ENCODE results near the gene KRT7. TPM values are rescaled to one million over a fixed set of nuclear protein-coding genes. Genes with fewer than 3 reads are reported as not detected.

KRT7 gene
- total and polyA plus RNA-seq, 2 donors (not counting 1 experiment from before 2014, with no cell fraction given): not detected

DNA sequence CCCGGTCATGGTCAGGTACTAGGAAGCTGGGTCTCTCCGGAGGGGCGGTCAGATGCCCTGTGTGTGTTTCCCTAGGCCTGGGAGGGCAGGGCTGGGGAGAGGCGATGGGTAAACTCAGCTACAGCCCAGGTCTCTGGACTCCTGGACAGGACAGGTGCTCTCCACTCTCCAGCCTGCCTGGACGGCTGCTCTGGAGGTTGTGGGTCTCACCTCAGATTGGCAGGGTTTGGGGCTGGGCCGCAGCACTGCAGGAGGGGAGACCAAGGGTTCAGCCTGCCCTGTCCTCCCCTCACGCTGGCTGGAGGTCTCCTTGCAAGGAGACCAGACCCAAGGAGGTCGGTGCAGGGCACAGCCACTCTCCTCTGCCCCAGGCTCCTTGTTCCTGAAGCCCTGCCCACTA lies 49.1 kb upstream of the KRT7 start:
- POLR2A ChIA-PET: no interaction called here
- Mint-ChIP-seq H3K27me3 (no peaks in the 10 kb centered on the region), H3K27ac (no peak overlapping the region), H3K4me3 (no peak overlapping the region), H3K4me1 (no peaks in the 10 kb centered on the region), H3K9me3 (ENCODE audit: insufficient read depth) (no peaks in the 10 kb centered on the region)
- Histone ChIP-seq H3K79me2 (ENCODE audit: control insufficient read depth, insufficient read depth, low read length) (no peaks in the 10 kb centered on the region), H2AFZ (ENCODE audit: insufficient read depth, low read depth, low read length, poor library complexity, severe bottlenecking) (no peak overlapping the region), H3K9me3 (ENCODE audit: control extremely low read depth in 1 of 3, control insufficient read depth in 2 of 3, insufficient read depth in 1 of 3, low read length in 2 of 3) (no peaks in the 10 kb centered on the region), H3K4me3 (ENCODE audit: control extremely low read depth in 1 of 5, extremely low read depth in 1 of 5, insufficient read depth in 1 of 5, low read depth in 2 of 5, low read length in 4 of 5) (no peak overlapping the region), H3K36me3 (replicated peaks in 1 of 2; ENCODE audit: control extremely low read depth in 1 of 2, control insufficient read depth in 1 of 2, extremely low read depth in 1 of 2, insufficient read depth in 2 of 2, low read length in 1 of 2) (no peaks in the 10 kb centered on the region), H3K4me2 (replicated peaks; ENCODE audit: low read depth, low read length, poor library complexity, severe bottlenecking) (no peak overlapping the region), H3K4me1 (ENCODE audit: control insufficient read depth in 2 of 2, insufficient read depth in 2 of 2, low read length in 2 of 2) (no peaks in the 10 kb centered on the region), H3K27me3 (replicated peaks in 1 of 4; ENCODE audit: control extremely low read depth in 1 of 4, control insufficient read depth in 3 of 4, insufficient read depth in 4 of 4, low read length in 3 of 4) (no peaks in the 10 kb centered on the region), H4K20me1 (ENCODE audit: control insufficient read depth, insufficient read depth, low read length, poor library complexity, severe bottlenecking) (no peaks in the 10 kb centered on the region), H3K9ac (ENCODE audit: low read length) (no peak overlapping the region), H3K27ac (ENCODE audit: low read length in 2 of 2) (no peak overlapping the region)
- TF ChIP-seq EZH2 (IDR thresholded peaks at IDR 0.05; ENCODE audit: borderline replicate concordance, insufficient read depth, low read depth, low read length, poor library complexity, severe bottlenecking): no peak
- CTCF ChIA-PET: no interaction called here
- no peak for DNase-seq
- intact Hi-C loops (cut with micrococcal nuclease): no loop called here
- WGBS (ENCODE audit: insufficient coverage): 83% methylated on average over 8 of the region's 8 CpGs
- no peak for ATAC-seq (ENCODE audit: low read depth)

DNA sequence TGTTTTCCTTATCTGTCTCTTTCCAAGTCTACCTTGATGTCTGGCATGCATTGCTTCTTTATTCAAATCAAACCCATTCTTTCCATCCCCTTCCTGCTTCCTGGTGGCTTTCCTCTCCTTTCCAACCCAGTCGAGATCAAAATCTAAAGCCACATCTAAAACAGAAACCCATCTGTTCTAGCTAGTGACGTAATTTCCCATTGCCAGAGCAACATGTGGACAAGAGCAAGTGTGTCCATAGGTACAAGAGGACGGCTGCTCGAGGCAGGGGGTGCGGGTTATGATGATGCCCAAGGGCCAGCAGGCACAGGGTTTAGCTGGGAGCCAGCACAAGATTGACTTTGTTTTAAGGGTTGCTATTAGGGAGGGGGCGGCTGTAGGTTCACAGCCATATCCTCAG lies 48.2 kb upstream of the KRT7 start:
- TF ChIP-seq, protein P1, sequence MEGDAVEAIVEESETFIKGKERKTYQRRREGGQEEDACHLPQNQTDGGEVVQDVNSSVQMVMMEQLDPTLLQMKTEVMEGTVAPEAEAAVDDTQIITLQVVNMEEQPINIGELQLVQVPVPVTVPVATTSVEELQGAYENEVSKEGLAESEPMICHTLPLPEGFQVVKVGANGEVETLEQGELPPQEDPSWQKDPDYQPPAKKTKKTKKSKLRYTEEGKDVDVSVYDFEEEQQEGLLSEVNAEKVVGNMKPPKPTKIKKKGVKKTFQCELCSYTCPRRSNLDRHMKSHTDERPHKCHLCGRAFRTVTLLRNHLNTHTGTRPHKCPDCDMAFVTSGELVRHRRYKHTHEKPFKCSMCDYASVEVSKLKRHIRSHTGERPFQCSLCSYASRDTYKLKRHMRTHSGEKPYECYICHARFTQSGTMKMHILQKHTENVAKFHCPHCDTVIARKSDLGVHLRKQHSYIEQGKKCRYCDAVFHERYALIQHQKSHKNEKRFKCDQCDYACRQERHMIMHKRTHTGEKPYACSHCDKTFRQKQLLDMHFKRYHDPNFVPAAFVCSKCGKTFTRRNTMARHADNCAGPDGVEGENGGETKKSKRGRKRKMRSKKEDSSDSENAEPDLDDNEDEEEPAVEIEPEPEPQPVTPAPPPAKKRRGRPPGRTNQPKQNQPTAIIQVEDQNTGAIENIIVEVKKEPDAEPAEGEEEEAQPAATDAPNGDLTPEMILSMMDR (IDR thresholded peaks at IDR 0.05): no peak
- TF ChIP-seq EZH2 (IDR thresholded peaks at IDR 0.05; ENCODE audit: borderline replicate concordance, insufficient read depth, low read depth, low read length, poor library complexity, severe bottlenecking): no peak
- intact Hi-C loops (cut with micrococcal nuclease): no loop called here
- no peak overlapping the region for H2AFZ ChIP-seq (ENCODE audit: insufficient read depth, low read depth, low read length, poor library complexity, severe bottlenecking)
- no peaks in the 10 kb centered on the region for H3K36me3 ChIP-seq (replicated peaks in 1 of 2; ENCODE audit: control extremely low read depth in 1 of 2, control insufficient read depth in 1 of 2, extremely low read depth in 1 of 2, insufficient read depth in 2 of 2, low read length in 1 of 2)
- DNase-seq (no peak), ATAC-seq (ENCODE audit: low read depth) (no peak)
- Mint-ChIP-seq H3K27me3 (no peaks in the 10 kb centered on the region), H3K9me3 (ENCODE audit: insufficient read depth) (no peaks in the 10 kb centered on the region), H3K27ac (no peak overlapping the region), H3K4me1 (no peaks in the 10 kb centered on the region), H3K4me3 (no peak overlapping the region)
- POLR2A ChIA-PET: no interaction called here
- no peaks in the 10 kb centered on the region for H3K9me3 ChIP-seq (ENCODE audit: control extremely low read depth in 1 of 3, control insufficient read depth in 2 of 3, insufficient read depth in 1 of 3, low read length in 2 of 3)
- CTCF ChIA-PET: no interaction called here
- no peaks in the 10 kb centered on the region for H3K27me3 ChIP-seq (replicated peaks in 1 of 4; ENCODE audit: control extremely low read depth in 1 of 4, control insufficient read depth in 3 of 4, insufficient read depth in 4 of 4, low read length in 3 of 4)
- no peaks in the 10 kb centered on the region for H4K20me1 ChIP-seq (ENCODE audit: control insufficient read depth, insufficient read depth, low read length, poor library complexity, severe bottlenecking)
- no peak overlapping the region for H3K4me3 ChIP-seq (ENCODE audit: control extremely low read depth in 1 of 5, extremely low read depth in 1 of 5, insufficient read depth in 1 of 5, low read depth in 2 of 5, low read length in 4 of 5)
- no peaks in the 10 kb centered on the region for H3K4me1 ChIP-seq (ENCODE audit: control insufficient read depth in 2 of 2, insufficient read depth in 2 of 2, low read length in 2 of 2)
- WGBS (ENCODE audit: insufficient coverage): 66% methylated on average over 5 of the region's 6 CpGs
- H3K79me2 ChIP-seq (ENCODE audit: control insufficient read depth, insufficient read depth, low read length): no peaks in the 10 kb centered on the region
- H3K4me2 ChIP-seq (replicated peaks; ENCODE audit: low read depth, low read length, poor library complexity, severe bottlenecking): no peak overlapping the region
- no peak overlapping the region for H3K27ac ChIP-seq (ENCODE audit: low read length in 2 of 2)
- H3K9ac ChIP-seq (ENCODE audit: low read length): no peak overlapping the region
